GM23248 (cell line): ENCODE data around the gene VPS39. TPM values are rescaled to one million over a fixed set of nuclear protein-coding genes. Genes with fewer than 3 reads are reported as not detected.

Experiments used
- DNase-seq: peaks from one replicate; pipeline ENCODE4 v3.0.0-alpha.2; 2015
- H2AFZ ChIP-seq: fragments of 200-600 bp; sonication (generic); 2 replicates; pipeline ENCODE4 v1.6.1; 2016; ENCODE audit warnings: antibody characterized with exemption
- H3F3A ChIP-seq: fragments of 200-600 bp; sonication (generic); 2 replicates; pipeline ENCODE4 v1.6.1; 2016; ENCODE audit warnings: mild to moderate bottlenecking, antibody characterized with exemption, mixed run types; ENCODE audit not compliant: insufficient read depth
- H3K27ac ChIP-seq: fragments of 200-600 bp; sonication (generic); 2 replicates; pipeline ENCODE4 v1.5.1; 2016; ENCODE audit warnings: mild to moderate bottlenecking
- H3K27me3 ChIP-seq: fragments of 200-600 bp; sonication (generic); replicated peaks from 2 replicates; pipeline ENCODE4 v1.6.1; 2016; ENCODE audit warnings: mild to moderate bottlenecking; ENCODE audit not compliant: insufficient read depth
- H3K36me3 ChIP-seq: fragments of 200-600 bp; sonication (generic); 2 replicates; pipeline ENCODE4 v1.6.1; 2016; ENCODE audit warnings: low read depth, mild to moderate bottlenecking
- H3K4me1 ChIP-seq: fragments of 200-600 bp; sonication (generic); 2 replicates; pipeline ENCODE4 v1.6.1; 2016; ENCODE audit warnings: mild to moderate bottlenecking; ENCODE audit not compliant: insufficient read depth
- H3K4me2 ChIP-seq: fragments of 200-600 bp; sonication (generic); one replicate; pipeline ENCODE4 v1.6.1; 2016; ENCODE audit warnings: mild to moderate bottlenecking; ENCODE audit not compliant: unreplicated experiment
- H3K4me3 ChIP-seq: fragments of 200-600 bp; sonication (generic); 2 replicates; pipeline ENCODE4 v1.5.1; 2016; ENCODE audit warnings: mild to moderate bottlenecking
- H3K79me2 ChIP-seq: fragments of 200-600 bp; sonication (generic); 2 replicates; pipeline ENCODE4 v1.6.1; 2016; ENCODE audit warnings: mild to moderate bottlenecking; ENCODE audit not compliant: insufficient read depth
- H3K9ac ChIP-seq: fragments of 200-600 bp; sonication (generic); 2 replicates; pipeline ENCODE4 v1.6.1; 2016; ENCODE audit warnings: mild to moderate bottlenecking
- H3K9me2 ChIP-seq: fragments of 200-600 bp; sonication (generic); 2 replicates; pipeline ENCODE4 v1.6.1; 2016; ENCODE audit warnings: mixed run types, mild to moderate bottlenecking, moderate library complexity; ENCODE audit not compliant: insufficient read depth
- H3K9me3 ChIP-seq: fragments of 200-600 bp; sonication (generic); one replicate; pipeline ENCODE4 v1.6.1; 2017; ENCODE audit warnings: low read depth
- H4K20me1 ChIP-seq: fragments of 200-600 bp; sonication (generic); 2 replicates; pipeline ENCODE4 v1.6.0; 2016; ENCODE audit not compliant: insufficient read depth
- EZH2 ChIP-seq: fragments of 200-600 bp; sonication (generic); IDR thresholded peaks from 2 replicates; pipeline ENCODE4 v1.6.1; 2018; ENCODE audit warnings: antibody characterized with exemption, mild to moderate bottlenecking; ENCODE audit not compliant: insufficient read depth, poor library complexity, severe bottlenecking
- EZH2phosphoT487 ChIP-seq: fragments of 200-600 bp; sonication (generic); IDR thresholded peaks from 2 replicates; pipeline ENCODE4 v1.6.1; 2018; ENCODE audit warnings: antibody characterized with exemption, moderate library complexity, mild to moderate bottlenecking, low read depth; ENCODE audit not compliant: insufficient read depth
- WGBS, 2 experiments: methylation state at CpG; one replicate each; pipeline ENCODE4 v1.1.6; 2015 to 2017; ENCODE audit warnings: low lambda C conversion rate in 2 of 2, low coverage in 1 of 2; ENCODE audit errors: missing lambda C conversion rate in 2 of 2; 5-methylcytosine and 5-hydroxymethylcytosine counted together
- in situ Hi-C: fragments of 300-500 bp; cut with MboI; formaldehyde crosslinking; loops from 2 replicates; pipeline ENCODE4 v1.15.0; 2020
- polyA plus RNA-seq: library from polyadenylated mRNA; unstranded; fragments of >200 nt; fragmentation: Nextera tagmentation; extraction: Ambion mirVana; gene quantifications from 2 replicates; pipeline ENCODE4 v1.2.1, GENCODE V29; 2016
- total RNA-seq: library from RNA; depleted of rRNA; stranded (reverse); fragments of >200 nt; shearing (Covaris generic); gene quantifications from 2 replicates; pipeline ENCODE4 v1.2.3, GENCODE V29; 2014

The VPS39 gene
- total and polyA plus RNA-seq, 2 experiments from 2014 or later = 33.0 to 49.3 TPM

DNA sequence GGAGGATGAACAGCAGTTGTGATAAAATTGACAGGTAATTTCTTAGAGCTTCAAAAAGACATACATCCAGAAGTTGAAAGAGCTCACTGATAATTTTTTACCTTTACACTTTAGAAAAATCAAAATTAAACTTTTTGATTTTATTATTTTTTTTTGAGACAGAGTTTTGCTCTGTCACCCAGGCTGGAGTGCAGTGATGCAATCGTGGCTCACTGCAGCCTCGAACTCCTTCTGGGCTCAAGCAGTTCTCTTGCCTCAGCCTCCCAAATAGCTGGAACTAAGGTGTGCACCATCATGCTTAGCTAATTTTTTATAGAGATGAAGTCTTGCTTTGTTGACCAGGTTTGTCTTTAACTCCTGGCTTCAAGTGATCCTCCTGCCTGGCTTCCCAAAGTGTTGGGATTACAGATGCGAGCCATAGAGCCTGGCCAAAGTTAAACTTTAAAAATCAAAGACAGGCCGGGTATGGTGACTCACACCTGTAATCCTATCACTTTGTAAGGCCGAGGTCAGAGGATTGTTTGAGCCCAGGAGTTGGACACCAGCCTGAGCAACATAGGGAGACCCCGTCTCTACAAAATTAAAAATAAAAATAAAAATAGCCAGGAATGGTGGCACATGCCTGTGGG is 73.4 kb downstream of the VPS39 start:
- Histone ChIP-seq H3K27me3 (peaks cover 27% of the 10 kb centered on the region), H2AFZ (no peak overlapping the region), H4K20me1 (no peaks in the 10 kb centered on the region), H3K4me2 (no peak overlapping the region), H3K4me3 (no peak overlapping the region), H3K4me1 (no peaks in the 10 kb centered on the region), H3F3A (no peaks in the 10 kb centered on the region), H3K9me3 (no peaks in the 10 kb centered on the region), H3K27ac (no peak overlapping the region), H3K79me2 (no peaks in the 10 kb centered on the region), H3K9ac (no peak overlapping the region), H3K36me3 (no peaks in the 10 kb centered on the region), H3K9me2 (no peaks in the 10 kb centered on the region)
- in situ Hi-C loops = no loop called here
- 72% methylated on average over 6 of the region's 6 CpGs for WGBS, 2 experiments
- no peak for TF ChIP-seq EZH2
- TF ChIP-seq EZH2phosphoT487 = no peak
- no peak for DNase-seq

- DNase-seq = peak; percentile 61
- H2AFZ ChIP-seq = no peak overlapping the region
- H3K36me3 ChIP-seq = no peaks in the 10 kb centered on the region
- no peaks in the 10 kb centered on the region for H3K4me1 ChIP-seq
- 61 to 63% methylated on average over 11 of the region's 11 CpGs for WGBS, 2 experiments
- H3K4me3 ChIP-seq = no peak overlapping the region
- H3F3A ChIP-seq = no peaks in the 10 kb centered on the region
- H3K9me3 ChIP-seq = no peaks in the 10 kb centered on the region
- H3K27me3 ChIP-seq = peaks cover 29% of the 10 kb centered on the region
- H3K4me2 ChIP-seq = no peak overlapping the region
- H4K20me1 ChIP-seq = no peaks in the 10 kb centered on the region
- no peaks in the 10 kb centered on the region for H3K9me2 ChIP-seq
- H3K79me2 ChIP-seq = no peaks in the 10 kb centered on the region
- in situ Hi-C loops = no loop called here
- H3K9ac ChIP-seq = no peak overlapping the region
- TF ChIP-seq EZH2 = no peak
- TF ChIP-seq EZH2phosphoT487 = no peak
- H3K27ac ChIP-seq = no peak overlapping the region
Observed at GRCh38 chr15:42133886-42134502, 74.1 kb downstream of the VPS39 start.

DNA sequence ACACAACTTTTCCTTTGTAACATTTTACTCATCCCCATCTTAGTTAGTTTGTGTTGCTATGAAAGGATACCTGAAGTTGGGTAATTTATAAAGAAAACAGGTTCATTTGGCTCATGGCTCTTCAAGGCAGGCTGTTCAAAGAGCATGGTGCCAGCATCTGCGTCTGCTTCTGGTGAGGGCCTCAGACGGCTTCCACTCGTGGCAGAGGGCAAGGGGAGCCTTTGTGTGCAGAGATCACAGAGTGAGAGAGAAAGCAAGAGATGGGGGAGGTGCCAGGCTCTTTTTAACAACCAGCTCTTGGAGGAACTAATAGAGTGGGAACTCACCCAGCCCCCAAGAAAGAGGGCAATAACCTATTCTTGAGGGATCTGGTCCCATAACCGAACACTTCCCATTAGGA is 74.7 kb downstream of the VPS39 start:
- in situ Hi-C loops = no loop called here
- Histone ChIP-seq H3K4me2 (no peak overlapping the region), H3K79me2 (no peaks in the 10 kb centered on the region), H4K20me1 (no peaks in the 10 kb centered on the region), H3K27ac (no peak overlapping the region), H3K4me3 (no peak overlapping the region), H3K9me2 (no peaks in the 10 kb centered on the region), H3K27me3 (peaks cover 30% of the 10 kb centered on the region), H3K4me1 (no peaks in the 10 kb centered on the region), H3K9me3 (no peaks in the 10 kb centered on the region), H3F3A (no peaks in the 10 kb centered on the region), H2AFZ (no peak overlapping the region), H3K36me3 (no peaks in the 10 kb centered on the region), H3K9ac (no peak overlapping the region)
- DNase-seq = no peak
- 67 to 84% methylated on average over 4 of the region's 4 CpGs for WGBS, 2 experiments
- no peak for TF ChIP-seq EZH2phosphoT487
- TF ChIP-seq EZH2 = no peak

GRCh38 chr15:42131826-42132806 is 76.0 kb downstream of the VPS39 start:
- Histone ChIP-seq H3F3A (no peaks in the 10 kb centered on the region), H3K9ac (no peak overlapping the region), H3K27me3 (peaks cover 40% of the 10 kb centered on the region), H3K36me3 (no peaks in the 10 kb centered on the region), H3K4me3 (no peak overlapping the region), H3K9me3 (no peaks in the 10 kb centered on the region), H3K79me2 (no peaks in the 10 kb centered on the region), H4K20me1 (no peaks in the 10 kb centered on the region), H3K4me1 (no peaks in the 10 kb centered on the region), H3K27ac (no peak overlapping the region), H3K4me2 (no peak overlapping the region), H3K9me2 (no peaks in the 10 kb centered on the region), H2AFZ (no peak overlapping the region)
- WGBS, 2 experiments = 54 to 63% methylated on average over 9 of the region's 9 CpGs
- DNase-seq = no peak
- in situ Hi-C loops = no loop called here
- TF ChIP-seq EZH2 = no peak
- TF ChIP-seq EZH2phosphoT487 = no peak
